Measurements from ENCODE around the gene ECPAS. TPM values are rescaled to one million over a fixed set of nuclear protein-coding genes. Genes with fewer than 3 reads are reported as not detected.

Gene ECPAS
- total and polyA plus RNA-seq, 7 donors, result 17.4 to 92.8 (median 61.4) TPM

GRCh38 chr9:111362526-111362925 is 121.7 kb downstream of the ECPAS start:
- no peaks in the 10 kb centered on the region for H3K4me1 ChIP-seq
- whole genome bisulfite sequencing, 2 donors, result 94 to 97% methylated on average over 5 of the region's 5 CpGs
- no peak overlapping the region for H3K27ac ChIP-seq
- no peaks in the 10 kb centered on the region for H3K9me3 ChIP-seq
- no peak for DNase-seq
- H3K4me3 ChIP-seq, result no peak overlapping the region
- intact Hi-C loops (cut with DNase I), result no loop called here
- H3K36me3 ChIP-seq, result peaks cover 8 to 70% (median 16%) of the 10 kb centered on the region in 4 donors
- no peak for TF ChIP-seq EP300 (IDR thresholded peaks at IDR 0.05)
- no peak for TF ChIP-seq CTCF (IDR thresholded peaks at IDR 0.05)
- TF ChIP-seq POLR2AphosphoS5 (IDR thresholded peaks at IDR 0.05), result no peak
- no peak for TF ChIP-seq POLR2A (IDR thresholded peaks at IDR 0.05)
- H3K27me3 ChIP-seq, result no peaks in the 10 kb centered on the region

GRCh38 chr9:111360881-111361280 is 123.3 kb downstream of the ECPAS start:
- no peak for TF ChIP-seq POLR2A (IDR thresholded peaks at IDR 0.05)
- no peak for TF ChIP-seq EP300 (IDR thresholded peaks at IDR 0.05)
- TF ChIP-seq CTCF (IDR thresholded peaks at IDR 0.05), result no peak
- TF ChIP-seq POLR2AphosphoS5 (IDR thresholded peaks at IDR 0.05), result no peak
- Histone ChIP-seq H3K27ac (no peak overlapping the region), H3K4me1 (peaks cover 0 to 7% (median 4%) of the 10 kb centered on the region in 4 donors), H3K36me3 (peaks cover 8 to 54% (median 11%) of the 10 kb centered on the region in 4 donors), H3K27me3 (no peaks in the 10 kb centered on the region), H3K4me3 (no peak overlapping the region), H3K9me3 (no peaks in the 10 kb centered on the region)
- 90 to 91% methylated on average over 2 of the region's 2 CpGs for WGBS, 2 donors
- DNase-seq, result no peak
- intact Hi-C loops (cut with DNase I), result no loop called here

GRCh38 chr9:111356481-111357244 is 127.5 kb downstream of the ECPAS start:
- no peaks in the 10 kb centered on the region for H3K9me3 ChIP-seq
- H3K27me3 ChIP-seq, result no peaks in the 10 kb centered on the region
- peaks cover 0 to 8% (median 5%) of the 10 kb centered on the region in 4 donors for H3K4me1 ChIP-seq
- 74 to 77% methylated on average over 11 of the region's 11 CpGs for WGBS, 2 donors
- H3K36me3 ChIP-seq, result peaks cover 0 to 11% (median 0%) of the 10 kb centered on the region in 4 donors
- TF ChIP-seq POLR2AphosphoS5 (IDR thresholded peaks at IDR 0.05) (peak in 1 of 4 donors; percentile 2), EP300 (IDR thresholded peaks at IDR 0.05) (no peak)
- H3K27ac ChIP-seq, result peak overlapping the region; percentile 36 to 74 (median 60)
- DNase-seq, result peak; percentile 69
- intact Hi-C loops (cut with DNase I), result no loop called here
- H3K4me3 ChIP-seq, result peak overlapping the region in 3 of 4 donors; percentile 25 to 32 (median 30)

- Histone ChIP-seq H3K36me3 (no peaks in the 10 kb centered on the region), H3K4me3 (no peak overlapping the region), H3K27ac (no peak overlapping the region), H3K27me3 (no peaks in the 10 kb centered on the region), H3K9me3 (no peaks in the 10 kb centered on the region), H3K4me1 (peaks cover 0 to 8% (median 5%) of the 10 kb centered on the region in 4 donors)
- 18 to 72% methylated on average over 2 of the region's 2 CpGs for WGBS, 2 donors
- DNase-seq, result no peak
- intact Hi-C loops (cut with DNase I), result no loop called here
- no peak for TF ChIP-seq EP300 (IDR thresholded peaks at IDR 0.05)
- no peak for TF ChIP-seq POLR2AphosphoS5 (IDR thresholded peaks at IDR 0.05)
- no peak for TF ChIP-seq CTCF (IDR thresholded peaks at IDR 0.05)
- no peak for TF ChIP-seq POLR2A (IDR thresholded peaks at IDR 0.05)
Observed at GRCh38 chr9:111352545-111352944, 131.6 kb downstream of the ECPAS start.

- H3K9me3 ChIP-seq, result no peaks in the 10 kb centered on the region
- TF ChIP-seq CTCF (IDR thresholded peaks at IDR 0.05) (no peak), POLR2A (IDR thresholded peaks at IDR 0.05) (no peak), POLR2AphosphoS5 (IDR thresholded peaks at IDR 0.05) (no peak), EP300 (IDR thresholded peaks at IDR 0.05) (no peak)
Observed at GRCh38 chr9:111350556-111350955, 133.6 kb downstream of the ECPAS start.

More at GRCh38 chr9:111350556-111350955, 133.6 kb downstream of the ECPAS start:
- H3K27ac ChIP-seq, result no peak overlapping the region
- H3K27me3 ChIP-seq, result no peaks in the 10 kb centered on the region
- no peak overlapping the region for H3K4me3 ChIP-seq
- intact Hi-C loops (cut with DNase I), result no loop called here
- DNase-seq, result no peak
- H3K4me1 ChIP-seq, result no peaks in the 10 kb centered on the region
- H3K36me3 ChIP-seq, result no peaks in the 10 kb centered on the region
